PC-9 (cell line): ENCODE measurements around the gene GNAI1. TPM values are rescaled to one million over a fixed set of nuclear protein-coding genes. Genes with fewer than 3 reads are reported as not detected.

Experiments used
- BruUV-seq: library from RNA; stranded (reverse); fragments of 400-500 nt; replicated peaks from 2 replicates; lab custom pipeline; 2021; lab: Mats Ljungman, UMichigan
- CTCF ChIA-PET: fragments of 300-600 bp; sonication (Branson Sonifier 250); formaldehyde crosslinking; loops from one replicate; lab custom pipeline; 2022; ENCODE audit warnings: antibody characterized with exemption; lab: Charles Lee
- POLR2A ChIA-PET: fragments of 300-600 bp; sonication (Branson Sonifier 250); formaldehyde crosslinking; loops from one replicate; lab custom pipeline; 2022; ENCODE audit warnings: antibody characterized with exemption; ENCODE audit not compliant: unreplicated experiment; lab: Charles Lee
- DNase-seq, 2 experiments: peaks; one replicate each; pipeline versions ENCODE4 v3.0.0 to v3.0.0-alpha.2; 2015 to 2022; ENCODE audit warnings: mixed read lengths in 1 of 2
- H2AFZ ChIP-seq: fragments of 200-600 bp; sonication (generic); 2 replicates; pipeline ENCODE4 v1.8.1; 2017; ENCODE audit warnings: antibody characterized with exemption
- H3F3A ChIP-seq: fragments of 200-600 bp; sonication (generic); 2 replicates; pipeline ENCODE4 v1.8.1; 2017; ENCODE audit warnings: antibody characterized with exemption, mild to moderate bottlenecking, low read depth; ENCODE audit not compliant: insufficient read depth
- H3K27ac ChIP-seq: fragments of 200-600 bp; sonication (generic); 2 replicates; pipeline ENCODE4 v1.6.1; 2016; ENCODE audit warnings: mixed run types
- H3K27me3 ChIP-seq: fragments of 200-600 bp; sonication (generic); 2 replicates; pipeline ENCODE4 v1.6.1; 2016; ENCODE audit warnings: low read depth, mixed run types; ENCODE audit not compliant: insufficient read depth
- H3K36me3 ChIP-seq: fragments of 200-600 bp; sonication (generic); 2 replicates; pipeline ENCODE4 v1.6.1; 2016; ENCODE audit warnings: low read depth, mixed run types
- H3K4me1 ChIP-seq: fragments of 200-600 bp; sonication (generic); replicated peaks from 2 replicates; pipeline ENCODE4 v1.6.1; 2016; ENCODE audit warnings: mixed run types; ENCODE audit not compliant: insufficient read depth
- H3K4me2 ChIP-seq: fragments of 200-600 bp; sonication (generic); 2 replicates; pipeline ENCODE4 v1.6.1; 2017; ENCODE audit warnings: mixed run types
- H3K4me3 ChIP-seq: fragments of 200-600 bp; sonication (generic); 2 replicates; pipeline ENCODE4 v1.6.1; 2016; ENCODE audit warnings: mixed run types
- H3K79me2 ChIP-seq: fragments of 200-600 bp; sonication (generic); 2 replicates; pipeline ENCODE4 v1.6.1; 2017; ENCODE audit warnings: low read depth, mixed run types
- H3K9me2 ChIP-seq: fragments of 200-600 bp; sonication (generic); 2 replicates; pipeline ENCODE4 v1.8.1; 2017; ENCODE audit warnings: mild to moderate bottlenecking; ENCODE audit not compliant: insufficient read depth
- H3K9me3 ChIP-seq: fragments of 200-600 bp; sonication (generic); 2 replicates; pipeline ENCODE4 v1.8.1; 2016; ENCODE audit warnings: low read depth; ENCODE audit not compliant: insufficient read depth
- H4K20me1 ChIP-seq: fragments of 200-600 bp; sonication (generic); 2 replicates; pipeline ENCODE4 v1.8.1; 2017; ENCODE audit not compliant: insufficient read depth
- EZH2 ChIP-seq: fragments of 200-600 bp; sonication (generic); IDR thresholded peaks from 2 replicates; pipeline ENCODE4 v1.8.0; 2017; ENCODE audit warnings: antibody characterized with exemption, low read depth
- intact Hi-C: fragments of 100-400 bp; cut with micrococcal nuclease; formaldehyde crosslinking; loops from one replicate; pipeline ENCODE4 v1.10.0; 2022; ENCODE audit not compliant: unreplicated experiment
- total RNA-seq: library from RNA; stranded (reverse); gene quantifications from 2 replicates; pipeline ENCODE4 v1.2.3, GENCODE V29; 2021
- TF ChIP-seq, protein P1 (sequence below): fragments of 200-600 bp; sonication (generic); conservative IDR thresholded peaks from 2 replicates; pipeline ENCODE4 v1.6.1; 2017; ENCODE audit warnings: mixed run types, antibody characterized with exemption, mild to moderate bottlenecking, moderate library complexity

The GNAI1 gene
- total RNA-seq, 1 experiment from 2014 or later: 16.8 TPM

DNA sequence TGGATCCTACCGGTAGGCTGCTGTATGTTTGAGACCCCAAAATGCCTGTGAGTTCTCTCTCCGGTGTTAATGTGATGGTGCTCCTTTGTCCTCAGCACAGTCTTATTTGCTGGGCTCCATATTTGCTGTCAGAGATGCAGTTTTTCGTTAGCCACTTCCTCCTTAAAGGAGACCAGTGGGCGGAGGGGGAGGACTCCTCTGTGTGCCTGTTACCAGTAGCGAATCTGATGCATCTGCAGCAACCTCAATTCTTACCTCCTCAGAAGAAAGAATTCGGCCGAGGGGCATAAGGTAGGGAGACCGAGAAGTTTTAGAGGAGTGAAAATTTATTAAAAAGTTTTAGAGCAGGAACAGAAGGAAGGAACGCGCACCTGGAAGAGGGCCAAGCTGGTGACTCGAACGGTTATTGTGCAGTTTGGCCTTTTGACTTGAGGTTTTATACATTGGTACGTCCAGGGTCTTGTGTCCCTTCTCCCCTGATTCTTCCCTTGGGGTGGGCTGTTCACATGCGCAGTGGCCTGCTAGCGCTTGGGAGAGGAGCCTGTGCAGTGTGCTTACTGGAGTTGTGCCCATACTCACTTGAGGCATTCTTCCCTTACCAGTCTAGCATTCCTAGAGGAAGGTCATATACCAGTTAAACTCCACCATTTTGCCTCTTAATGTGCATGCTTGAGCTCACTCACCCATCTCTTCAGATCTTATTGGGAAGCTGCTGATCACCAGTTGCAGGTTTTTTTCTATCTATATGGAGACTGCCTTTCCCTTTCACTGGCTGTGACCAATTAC is 49.5 kb downstream of the GNAI1 start:
- intact Hi-C loops: no loop called here

DNA sequence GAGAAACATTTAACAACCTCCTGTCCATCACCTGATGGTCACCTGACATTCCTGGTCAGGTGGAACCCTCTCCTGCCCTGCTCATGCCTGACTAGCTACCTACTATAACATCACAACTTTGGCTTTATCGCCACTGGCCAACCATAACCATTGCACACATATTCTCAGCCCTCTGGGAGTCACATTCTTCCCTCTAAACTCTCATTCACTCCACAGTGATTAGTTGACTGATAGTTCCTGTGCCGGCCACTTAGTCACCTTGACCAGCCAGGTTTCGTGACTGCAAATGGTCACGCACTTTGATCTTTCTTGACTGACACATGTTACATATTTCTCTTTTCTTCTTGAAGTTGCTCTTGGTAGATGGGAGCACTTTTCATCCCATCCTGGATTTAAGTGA is 50.1 kb downstream of the GNAI1 start:
- H4K20me1 ChIP-seq: no peaks in the 10 kb centered on the region
- no peaks in the 10 kb centered on the region for H3K9me2 ChIP-seq
- DNase-seq: no peak
- no peak overlapping the region for H3K4me2 ChIP-seq
- ChIA-PET POLR2A (no interaction called here), CTCF (no interaction called here)
- intact Hi-C loops: no loop called here
- TF ChIP-seq, protein P1, sequence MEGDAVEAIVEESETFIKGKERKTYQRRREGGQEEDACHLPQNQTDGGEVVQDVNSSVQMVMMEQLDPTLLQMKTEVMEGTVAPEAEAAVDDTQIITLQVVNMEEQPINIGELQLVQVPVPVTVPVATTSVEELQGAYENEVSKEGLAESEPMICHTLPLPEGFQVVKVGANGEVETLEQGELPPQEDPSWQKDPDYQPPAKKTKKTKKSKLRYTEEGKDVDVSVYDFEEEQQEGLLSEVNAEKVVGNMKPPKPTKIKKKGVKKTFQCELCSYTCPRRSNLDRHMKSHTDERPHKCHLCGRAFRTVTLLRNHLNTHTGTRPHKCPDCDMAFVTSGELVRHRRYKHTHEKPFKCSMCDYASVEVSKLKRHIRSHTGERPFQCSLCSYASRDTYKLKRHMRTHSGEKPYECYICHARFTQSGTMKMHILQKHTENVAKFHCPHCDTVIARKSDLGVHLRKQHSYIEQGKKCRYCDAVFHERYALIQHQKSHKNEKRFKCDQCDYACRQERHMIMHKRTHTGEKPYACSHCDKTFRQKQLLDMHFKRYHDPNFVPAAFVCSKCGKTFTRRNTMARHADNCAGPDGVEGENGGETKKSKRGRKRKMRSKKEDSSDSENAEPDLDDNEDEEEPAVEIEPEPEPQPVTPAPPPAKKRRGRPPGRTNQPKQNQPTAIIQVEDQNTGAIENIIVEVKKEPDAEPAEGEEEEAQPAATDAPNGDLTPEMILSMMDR: no peak
- no peak for TF ChIP-seq EZH2
- peaks cover 9% of the 10 kb centered on the region for H3K9me3 ChIP-seq
- H3F3A ChIP-seq: no peaks in the 10 kb centered on the region
- no peak overlapping the region for H3K27ac ChIP-seq
- H3K27me3 ChIP-seq: no peaks in the 10 kb centered on the region
- H3K36me3 ChIP-seq: no peaks in the 10 kb centered on the region
- no peaks in the 10 kb centered on the region; the same call in 1 of the 2 replicates for H3K79me2 ChIP-seq
- H3K4me1 ChIP-seq: no peaks in the 10 kb centered on the region
- no peak overlapping the region for H3K4me3 ChIP-seq
- no TSS peak for BruUV-seq
- H2AFZ ChIP-seq: no peak overlapping the region

More for the DNA sequence above, 49.5 kb downstream of the GNAI1 start:
- no peaks in the 10 kb centered on the region for H3K36me3 ChIP-seq
- ChIA-PET CTCF (no interaction called here), POLR2A (no interaction called here)
- H3K79me2 ChIP-seq: no peaks in the 10 kb centered on the region; the same call in 1 of the 2 replicates
- peaks cover 9% of the 10 kb centered on the region for H3K9me3 ChIP-seq
- H3K4me3 ChIP-seq: no peak overlapping the region
- TF ChIP-seq, protein P1: no peak
- TF ChIP-seq EZH2: no peak
- no TSS peak for BruUV-seq
- no peak overlapping the region for H3K4me2 ChIP-seq
- H4K20me1 ChIP-seq: no peaks in the 10 kb centered on the region
- no peaks in the 10 kb centered on the region for H3K27me3 ChIP-seq
- no peak for DNase-seq
- no peak overlapping the region for H3K27ac ChIP-seq
- no peak overlapping the region for H2AFZ ChIP-seq
- H3K9me2 ChIP-seq: no peaks in the 10 kb centered on the region
- H3F3A ChIP-seq: no peaks in the 10 kb centered on the region
- no peaks in the 10 kb centered on the region for H3K4me1 ChIP-seq

DNA sequence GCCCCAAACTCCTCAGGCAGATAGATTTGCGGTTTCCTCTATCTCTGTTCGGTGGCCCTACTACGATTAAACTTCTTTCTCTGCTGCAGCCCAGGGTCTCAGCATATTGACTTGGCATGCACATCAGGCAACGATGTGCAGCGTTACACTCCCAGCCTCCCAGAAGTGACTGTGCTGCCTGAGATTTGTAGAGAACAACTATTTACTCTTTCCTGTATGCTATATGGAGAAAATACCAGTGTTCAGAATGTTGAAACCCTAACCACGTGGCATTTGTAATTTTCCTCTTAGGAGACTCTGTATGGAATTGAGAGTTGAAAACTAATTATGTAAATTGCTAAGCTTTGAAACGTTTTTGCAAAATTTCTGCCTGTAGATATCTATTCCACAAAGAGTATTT is 50.9 kb downstream of the GNAI1 start:
- Histone ChIP-seq H3K4me1 (no peaks in the 10 kb centered on the region), H3K27me3 (no peaks in the 10 kb centered on the region), H2AFZ (no peak overlapping the region), H4K20me1 (no peaks in the 10 kb centered on the region), H3K9me2 (no peaks in the 10 kb centered on the region), H3K36me3 (no peaks in the 10 kb centered on the region), H3K9me3 (peaks cover 9% of the 10 kb centered on the region), H3K4me3 (no peak overlapping the region), H3K4me2 (no peak overlapping the region), H3K79me2 (no peaks in the 10 kb centered on the region; the same call in 1 of the 2 replicates), H3K27ac (no peak overlapping the region), H3F3A (no peaks in the 10 kb centered on the region; the same call in 1 of the 2 replicates)
- BruUV-seq: no TSS peak
- intact Hi-C loops: no loop called here
- no peak for TF ChIP-seq EZH2
- no peak for DNase-seq
- POLR2A ChIA-PET: no interaction called here
- CTCF ChIA-PET: no interaction called here
